GM12878 (cell line): ENCODE results near the gene ORC1. TPM values are rescaled to one million over a fixed set of nuclear protein-coding genes. Genes with fewer than 3 reads are reported as not detected.

Experiments used
- ATAC-seq: fragments of 200-7000 bp; cut with Tn5 transposase; 3 replicates; pipeline ENCODE4 v1.9.1; 2020; ENCODE audit warnings: mild to moderate bottlenecking, moderate library complexity
- BruUV-seq: library from RNA; stranded (reverse); fragments of 400-500 nt; replicated peaks from 2 replicates; lab custom pipeline; 2021; lab: Mats Ljungman, UMichigan
- CTCF ChIA-PET: fragments of 300-600 bp; sonication (Branson Sonifier 250); formaldehyde crosslinking; extraction: SDS; loops from one replicate; lab custom pipeline; 2021; ENCODE audit warnings: inconsistent platforms; lab: Yijun Ruan, JAX
- POLR2A ChIA-PET: fragments of 350-600 bp; formaldehyde crosslinking; extraction: SDS; loops from one replicate; lab custom pipeline; 2021; ENCODE audit warnings: inconsistent platforms; lab: Charles Lee
- RAD21 ChIA-PET: fragments of 300-600 bp; sonication (Branson Sonifier 250); formaldehyde crosslinking; loops from one replicate; lab custom pipeline; 2023; ENCODE audit warnings: antibody characterized with exemption; ENCODE audit not compliant: unreplicated experiment; lab: Charles Lee
- SMC1A ChIA-PET: fragments of 300-600 bp; sonication (Branson Sonifier 250); formaldehyde crosslinking; loops from one replicate; lab custom pipeline; 2023; ENCODE audit not compliant: unreplicated experiment, uncharacterized antibody; lab: Charles Lee
- DNase-seq: peaks from one replicate; pipeline ENCODE4 v3.0.0-alpha.2; 2011; ENCODE audit warnings: low read depth, low spot score
- FAIRE-seq: peaks from 3 replicates; lab custom pipeline; 2011; peaks lifted over from hg19 to GRCh38; lab: Jason Lieb, UNC
- H2AFZ ChIP-seq: 2 replicates; pipeline ENCODE4 v1.6.0; 2011; ENCODE audit warnings: low read depth, low read length, control low read depth; ENCODE audit not compliant: control insufficient read depth
- H3K27ac ChIP-seq: 2 replicates; pipeline ENCODE4 v1.5.1; 2011; ENCODE audit warnings: control low read depth; ENCODE audit not compliant: control insufficient read depth, insufficient read depth
- H3K27me3 ChIP-seq, 2 experiments: replicated peaks in 1 of 2; 2 replicates each; pipeline versions ENCODE4 v1.6.0 to v1.6.1; 2011; ENCODE audit warnings: low read length in 1 of 2; ENCODE audit not compliant: control insufficient read depth in 2 of 2, insufficient read depth in 2 of 2
- H3K36me3 ChIP-seq, 2 experiments: 2 replicates each; pipeline ENCODE4 v1.5.1; 2011; ENCODE audit warnings: low read length in 1 of 2; ENCODE audit not compliant: control insufficient read depth in 2 of 2, insufficient read depth in 2 of 2
- H3K4me1 ChIP-seq: 2 replicates; pipeline ENCODE4 v1.6.1; 2011; ENCODE audit warnings: mild to moderate bottlenecking, low read length, moderate library complexity, mixed read lengths; ENCODE audit not compliant: control insufficient read depth, insufficient read depth
- H3K4me2 ChIP-seq: 2 replicates; pipeline ENCODE4 v1.6.0; 2011; ENCODE audit warnings: control low read depth; ENCODE audit not compliant: control insufficient read depth, insufficient read depth
- H3K4me3 ChIP-seq: fragments of 200-600 bp; sonication (generic); 2 replicates; pipeline ENCODE4 v1.5.1; 2016
- H3K79me2 ChIP-seq: 2 replicates; pipeline ENCODE4 v1.6.0; 2011; ENCODE audit warnings: low read length; ENCODE audit not compliant: control insufficient read depth, insufficient read depth
- H3K9ac ChIP-seq: 2 replicates; pipeline ENCODE4 v1.8.0; 2011; ENCODE audit warnings: low read length, control low read depth, mixed read lengths; ENCODE audit not compliant: control insufficient read depth, insufficient read depth
- H3K9me3 ChIP-seq: replicated peaks from 3 replicates; pipeline ENCODE4 v1.5.1; 2011; ENCODE audit warnings: mild to moderate bottlenecking, low read length; ENCODE audit not compliant: control insufficient read depth, insufficient read depth
- H4K20me1 ChIP-seq: 2 replicates; pipeline ENCODE4 v1.6.0; 2011; ENCODE audit not compliant: control insufficient read depth, insufficient read depth
- BRCA1 ChIP-seq: IDR thresholded peaks from 2 replicates; pipeline ENCODE4 v1.6.1; 2011; ENCODE audit warnings: low read depth, low read length, improper control_type of control experiment
- CREM ChIP-seq: IDR thresholded peaks from 2 replicates; pipeline ENCODE4 v1.6.1; 2014; ENCODE audit warnings: antibody characterized with exemption, low read depth
- IKZF1 ChIP-seq: fragments of 450-650 bp; conservative IDR thresholded peaks from 2 replicates; pipeline ENCODE4 v1.6.1; 2017; ENCODE audit warnings: antibody characterized with exemption, mild to moderate bottlenecking
- RAD51 ChIP-seq: fragments of 450-650 bp; IDR thresholded peaks from 2 replicates; pipeline ENCODE4 v1.6.1; 2016; ENCODE audit warnings: moderate library complexity, mild to moderate bottlenecking, inconsistent platforms
- SIN3A ChIP-seq: IDR thresholded peaks from 2 replicates; pipeline ENCODE4 v1.6.1; 2012; ENCODE audit warnings: low read depth, low read length, improper control_type of control experiment
- TAF1 ChIP-seq: IDR thresholded peaks from 2 replicates; pipeline ENCODE4 v1.6.1; 2011; ENCODE audit warnings: mild to moderate bottlenecking, low read depth, low read length, borderline replicate concordance
- TARDBP ChIP-seq: IDR thresholded peaks from 2 replicates; pipeline ENCODE4 v1.6.1; 2016; ENCODE audit warnings: borderline replicate concordance
- WRNIP1 ChIP-seq: IDR thresholded peaks from 2 replicates; pipeline ENCODE4 v1.6.1; 2011; ENCODE audit warnings: low read depth, low read length, improper control_type of control experiment, borderline replicate concordance
- YBX1 ChIP-seq: fragments of 450-650 bp; IDR thresholded peaks from 2 replicates; pipeline ENCODE4 v1.6.1; 2016; ENCODE audit warnings: antibody characterized with exemption
- YY1 ChIP-seq: IDR thresholded peaks from 2 replicates; pipeline ENCODE4 v1.6.1; 2011; ENCODE audit warnings: low read depth, mild to moderate bottlenecking, low read length
- ZBED1 ChIP-seq: IDR thresholded peaks from 2 replicates; pipeline ENCODE4 v1.6.1; 2016; ENCODE audit warnings: borderline replicate concordance
- ZSCAN29 ChIP-seq: fragments of 450-650 bp; IDR thresholded peaks from 2 replicates; pipeline ENCODE4 v1.6.1; 2017; ENCODE audit warnings: mild to moderate bottlenecking, moderate library complexity
- WGBS: methylation state at CpG from one replicate; pipeline ENCODE4 v1.1.6; 2016; ENCODE audit warnings: low lambda C conversion rate; ENCODE audit not compliant: insufficient replicate concordance, insufficient coverage; ENCODE audit errors: missing lambda C conversion rate; 5-methylcytosine and 5-hydroxymethylcytosine counted together
- in situ Hi-C: fragments of 300-500 bp; cut with MboI; formaldehyde crosslinking; loops from 9 replicates; pipeline ENCODE4 v1.14.3; 2018; ENCODE audit warnings: mixed read lengths
- intact Hi-C: fragments of 100-400 bp; cut with micrococcal nuclease; formaldehyde crosslinking; loops from one replicate; pipeline ENCODE4 v1.14.2; 2022; ENCODE audit not compliant: unreplicated experiment
- polyA plus RNA-seq, 11 experiments: library from polyadenylated mRNA; depleted of rRNA in 4 of 11; unstranded in 6 of 11; stranded (reverse) in 5 of 11; fragments of >200 nt; fragmentation: Nextera tagmentation in 4 of 11; fragmentation: Illumina TruSeq in 1 of 11; extraction: Ambion mirVana in 4 of 11; extraction: Trizol in 1 of 11; gene quantifications; 1 replicate in 1 of 11; 2 replicates in 10 of 11; pipeline versions ENCODE4 v1.2.1 to v1.2.3, GENCODE V29; 2011 to 2016; ENCODE audit warnings: inconsistent platforms in 2 of 11, missing spikeins in 2 of 11, low read depth in 1 of 11
- total RNA-seq, 4 experiments: library from RNA; depleted of rRNA in 3 of 4; stranded (reverse); fragments of >200 nt in 3 of 4; fragmentation: Illumina TruSeq in 1 of 4; extraction: Trizol in 1 of 4; gene quantifications; 2 replicates each; pipeline versions ENCODE4 v1.2.1 to v1.2.3, GENCODE V29; 2013 to 2021
- TF ChIP-seq, protein P1 (sequence below): fragments of 450-650 bp; IDR thresholded peaks from 2 replicates; pipeline ENCODE4 v1.6.1; 2017; ENCODE audit warnings: low read depth, mild to moderate bottlenecking, moderate library complexity
- TF ChIP-seq, protein P2 (sequence below): IDR thresholded peaks from 2 replicates; pipeline ENCODE4 v1.6.1; 2011; ENCODE audit warnings: mild to moderate bottlenecking, low read depth, low read length, moderate library complexity; ENCODE audit not compliant: insufficient replicate concordance

The ORC1 gene
- total and polyA plus RNA-seq, 10 of the 15 experiments (the other 5 are each of a cell fraction or from before 2014, with no cell fraction given), result 7.7 to 34.6 (median 28.7) TPM

DNA sequence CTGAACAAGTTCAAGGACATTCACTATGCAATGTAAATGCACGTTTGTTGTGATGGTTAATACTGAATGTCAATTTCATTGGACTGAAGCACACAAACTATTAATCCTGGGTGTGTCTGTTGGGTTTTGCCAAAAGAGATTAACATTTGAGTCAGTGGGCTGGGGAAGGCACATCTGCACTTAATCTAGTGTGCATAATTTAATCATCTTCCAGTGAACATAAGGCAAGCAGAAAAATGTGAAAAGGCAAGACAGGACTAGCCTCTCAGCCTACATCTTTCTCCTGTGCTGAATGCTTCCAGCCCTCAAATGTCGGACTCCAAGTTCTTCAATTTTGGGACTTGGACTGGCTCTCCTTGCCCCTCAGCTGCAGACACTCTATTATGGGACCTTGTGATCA is 40.2 kb upstream of the ORC1 start:
- Histone ChIP-seq H3K4me2 (no peak overlapping the region), H2AFZ (no peak overlapping the region), H4K20me1 (no peaks in the 10 kb centered on the region), H3K36me3 (peaks cover 1 to 6% of the 10 kb centered on the region in 2 experiments; a peak in 2 of 4 replicates), H3K4me1 (no peaks in the 10 kb centered on the region), H3K27me3 (no peaks in the 10 kb centered on the region), H3K9ac (no peak overlapping the region), H3K79me2 (no peaks in the 10 kb centered on the region), H3K4me3 (no peak overlapping the region), H3K9me3 (no peaks in the 10 kb centered on the region), H3K27ac (no peak overlapping the region)
- in situ Hi-C loops (no loop called here), intact Hi-C loops (no loop called here)
- DNase-seq (no peak), FAIRE-seq (no peak), ATAC-seq (no peak)
- CTCF ChIA-PET, result no interaction called here
- no TSS peak for BruUV-seq
- SMC1A ChIA-PET, result interaction anchor here (1.0 kb wide), 2 partner anchors 39 to 164 kb away, joined by 3 read pairs; no protein-coding TSS in a partner anchor
- RAD21 ChIA-PET, result no interaction called here
- WGBS, result 79% methylated on average over 2 of the region's 2 CpGs
- POLR2A ChIA-PET, result no interaction called here
- TF ChIP-seq BRCA1 (no peak), WRNIP1 (no peak), ZSCAN29 (no peak), SIN3A (no peak), ZBED1 (no peak), YY1 (no peak), TARDBP (no peak), YBX1 (no peak), RAD51 (no peak), CREM (no peak), TAF1 (no peak), IKZF1 (no peak)
- TF ChIP-seq, protein P1, sequence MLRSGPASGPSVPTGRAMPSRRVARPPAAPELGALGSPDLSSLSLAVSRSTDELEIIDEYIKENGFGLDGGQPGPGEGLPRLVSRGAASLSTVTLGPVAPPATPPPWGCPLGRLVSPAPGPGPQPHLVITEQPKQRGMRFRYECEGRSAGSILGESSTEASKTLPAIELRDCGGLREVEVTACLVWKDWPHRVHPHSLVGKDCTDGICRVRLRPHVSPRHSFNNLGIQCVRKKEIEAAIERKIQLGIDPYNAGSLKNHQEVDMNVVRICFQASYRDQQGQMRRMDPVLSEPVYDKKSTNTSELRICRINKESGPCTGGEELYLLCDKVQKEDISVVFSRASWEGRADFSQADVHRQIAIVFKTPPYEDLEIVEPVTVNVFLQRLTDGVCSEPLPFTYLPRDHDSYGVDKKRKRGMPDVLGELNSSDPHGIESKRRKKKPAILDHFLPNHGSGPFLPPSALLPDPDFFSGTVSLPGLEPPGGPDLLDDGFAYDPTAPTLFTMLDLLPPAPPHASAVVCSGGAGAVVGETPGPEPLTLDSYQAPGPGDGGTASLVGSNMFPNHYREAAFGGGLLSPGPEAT, result no peak
- TF ChIP-seq, protein P2, sequence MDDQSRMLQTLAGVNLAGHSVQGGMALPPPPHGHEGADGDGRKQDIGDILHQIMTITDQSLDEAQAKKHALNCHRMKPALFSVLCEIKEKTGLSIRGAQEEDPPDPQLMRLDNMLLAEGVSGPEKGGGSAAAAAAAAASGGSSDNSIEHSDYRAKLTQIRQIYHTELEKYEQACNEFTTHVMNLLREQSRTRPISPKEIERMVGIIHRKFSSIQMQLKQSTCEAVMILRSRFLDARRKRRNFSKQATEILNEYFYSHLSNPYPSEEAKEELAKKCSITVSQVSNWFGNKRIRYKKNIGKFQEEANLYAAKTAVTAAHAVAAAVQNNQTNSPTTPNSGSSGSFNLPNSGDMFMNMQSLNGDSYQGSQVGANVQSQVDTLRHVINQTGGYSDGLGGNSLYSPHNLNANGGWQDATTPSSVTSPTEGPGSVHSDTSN, result no peak
